B cell (primary cell): ENCODE measurements around the gene CLEC2A. TPM values are rescaled to one million over a fixed set of nuclear protein-coding genes. Genes with fewer than 3 reads are reported as not detected.

Experiments used
- ATAC-seq: fragments of 200-7000 bp; cut with Tn5 transposase; one replicate; pipeline ENCODE4 v1.10.0; 2021; ENCODE audit warnings: low read depth, mild to moderate bottlenecking, moderate number of reproducible peaks, moderate library complexity
- CTCF ChIA-PET: fragments of 350-600 bp; sonication (Branson Sonifier 250); formaldehyde crosslinking; loops from one replicate; lab custom pipeline; 2021; ENCODE audit warnings: antibody characterized with exemption, inconsistent platforms; lab: Charles Lee
- POLR2A ChIA-PET: fragments of 350-600 bp; sonication (Branson Sonifier 250); formaldehyde crosslinking; loops from one replicate; lab custom pipeline; 2021; ENCODE audit warnings: antibody characterized with exemption; lab: Charles Lee
- DNase-seq: peaks from one replicate; pipeline ENCODE4 v3.0.0; 2013
- H2AFZ ChIP-seq: 2 replicates; pipeline ENCODE4 v1.6.1; 2012; ENCODE audit warnings: mild to moderate bottlenecking, low read depth, low read length; ENCODE audit not compliant: insufficient read depth, poor library complexity, severe bottlenecking
- H3K27ac ChIP-seq, 2 donors: 1 replicate in 1 of 2; 2 replicates in 1 of 2; pipeline ENCODE4 v1.5.1; 2012 to 2013; ENCODE audit warnings: low read length in 2 of 2, mild to moderate bottlenecking in 2 of 2, moderate library complexity in 1 of 2
- H3K27me3 ChIP-seq, 4 experiments: fragments of 200-600 bp in 1 of 4; sonication (generic) in 1 of 4; replicated peaks in 1 of 4; 1 replicate in 2 of 4; 2 replicates in 2 of 4; pipeline versions ENCODE4 v1.6.1 to v1.7.0; 2013 to 2016; ENCODE audit warnings: low read length in 3 of 4, mild to moderate bottlenecking in 2 of 4, mixed read lengths in 1 of 4, moderate library complexity in 1 of 4; ENCODE audit not compliant: insufficient read depth in 4 of 4, control insufficient read depth in 3 of 4; ENCODE audit errors: control extremely low read depth in 1 of 4
- H3K36me3 ChIP-seq, 2 experiments: replicated peaks in 1 of 2; 1 replicate in 1 of 2; 2 replicates in 1 of 2; pipeline versions ENCODE4 v1.6.1 to v1.7.1; 2013; ENCODE audit warnings: low read length in 1 of 2; ENCODE audit not compliant: insufficient read depth in 2 of 2, control insufficient read depth in 1 of 2; ENCODE audit errors: control extremely low read depth in 1 of 2, extremely low read depth in 1 of 2
- H3K4me1 ChIP-seq, 2 donors: fragments of 200-600 bp in 1 of 2; sonication (generic) in 1 of 2; 1 replicate in 1 of 2; 2 replicates in 1 of 2; pipeline versions ENCODE4 v1.5.1 to v1.6.1; 2013 to 2017; ENCODE audit warnings: low read length in 2 of 2; ENCODE audit not compliant: control insufficient read depth in 2 of 2, insufficient read depth in 2 of 2
- H3K4me2 ChIP-seq: replicated peaks from 2 replicates; pipeline ENCODE3; 2012; ENCODE audit warnings: mild to moderate bottlenecking, low read depth, low read length; ENCODE audit not compliant: poor library complexity, severe bottlenecking
- H3K4me3 ChIP-seq, 5 experiments: fragments of 200-600 bp in 1 of 5; sonication (generic) in 1 of 5; 1 replicate in 3 of 5; 2 replicates in 2 of 5; pipeline versions ENCODE4 v1.5.1 to v1.7.0; 2011 to 2016; ENCODE audit warnings: low read length in 4 of 5, mild to moderate bottlenecking in 4 of 5, low read depth in 2 of 5, control low read depth in 1 of 5, moderate library complexity in 1 of 5; ENCODE audit not compliant: insufficient read depth in 1 of 5; ENCODE audit errors: control extremely low read depth in 1 of 5, extremely low read depth in 1 of 5
- H3K79me2 ChIP-seq: fragments of 200-600 bp; sonication (generic); one replicate; pipeline ENCODE4 v1.6.0; 2016; ENCODE audit warnings: low read length; ENCODE audit not compliant: control insufficient read depth, insufficient read depth
- H3K9ac ChIP-seq: fragments of 200-600 bp; sonication (generic); 2 replicates; pipeline ENCODE4 v1.6.1; 2017; ENCODE audit warnings: mild to moderate bottlenecking, low read length, moderate library complexity
- H3K9me3 ChIP-seq, 3 donors: one replicate each; pipeline versions ENCODE4 v1.6.1 to v1.7.1; 2013; ENCODE audit warnings: low read length in 2 of 3; ENCODE audit not compliant: control insufficient read depth in 2 of 3, insufficient read depth in 1 of 3; ENCODE audit errors: control extremely low read depth in 1 of 3
- H4K20me1 ChIP-seq: 2 replicates; pipeline ENCODE4 v1.6.0; 2012; ENCODE audit warnings: mild to moderate bottlenecking, low read length; ENCODE audit not compliant: insufficient read depth, control insufficient read depth, poor library complexity, severe bottlenecking
- H3K27ac Mint-ChIP-seq: one replicate; pipeline ENCODE4 v1.8.0; 2021; ENCODE audit warnings: mixed read lengths
- H3K27me3 Mint-ChIP-seq: one replicate; pipeline ENCODE4 v1.8.0; 2021; ENCODE audit warnings: mixed read lengths
- H3K4me1 Mint-ChIP-seq: one replicate; pipeline ENCODE4 v1.8.0; 2021; ENCODE audit warnings: mixed read lengths
- H3K4me3 Mint-ChIP-seq: one replicate; pipeline ENCODE4 v1.8.0; 2021; ENCODE audit warnings: mixed read lengths
- H3K9me3 Mint-ChIP-seq: one replicate; pipeline ENCODE4 v1.8.0; 2022; ENCODE audit warnings: mixed read lengths; ENCODE audit not compliant: insufficient read depth
- CTCF ChIP-seq: fragments of 200-600 bp; IDR thresholded peaks from one replicate; pipeline ENCODE4 v1.8.0; 2022; ENCODE audit warnings: antibody characterized with exemption, mild to moderate bottlenecking
- EZH2 ChIP-seq: IDR thresholded peaks from 2 replicates; pipeline ENCODE4 v1.6.1; 2012; ENCODE audit warnings: borderline replicate concordance, low read depth, mild to moderate bottlenecking, moderate library complexity, low read length; ENCODE audit not compliant: insufficient read depth, poor library complexity, severe bottlenecking
- WGBS: methylation state at CpG from one replicate; pipeline ENCODE4 v1.1.5; 2013; ENCODE audit warnings: missing lambda C conversion rate; ENCODE audit not compliant: insufficient coverage; 5-methylcytosine and 5-hydroxymethylcytosine counted together
- intact Hi-C: fragments of 100-400 bp; cut with micrococcal nuclease; formaldehyde crosslinking; loops from one replicate; pipeline ENCODE4 v1.10.0; 2022
- polyA plus RNA-seq: library from polyadenylated mRNA; depleted of rRNA; stranded (reverse); fragments of >200 nt; gene quantifications from 2 replicates; pipeline ENCODE4 v1.2.3, GENCODE V29; 2012
- total RNA-seq, 2 donors: library from RNA; stranded (reverse); fragments of 120-200 nt in 1 of 2; gene quantifications; 1 replicate in 1 of 2; 2 replicates in 1 of 2; pipeline versions ENCODE4 v1.2.3 to v1.2.4, GENCODE V29; 2013 to 2022

CLEC2A gene
- total and polyA plus RNA-seq, 2 donors (not counting 1 experiment from before 2014, with no cell fraction given), result not detected

DNA sequence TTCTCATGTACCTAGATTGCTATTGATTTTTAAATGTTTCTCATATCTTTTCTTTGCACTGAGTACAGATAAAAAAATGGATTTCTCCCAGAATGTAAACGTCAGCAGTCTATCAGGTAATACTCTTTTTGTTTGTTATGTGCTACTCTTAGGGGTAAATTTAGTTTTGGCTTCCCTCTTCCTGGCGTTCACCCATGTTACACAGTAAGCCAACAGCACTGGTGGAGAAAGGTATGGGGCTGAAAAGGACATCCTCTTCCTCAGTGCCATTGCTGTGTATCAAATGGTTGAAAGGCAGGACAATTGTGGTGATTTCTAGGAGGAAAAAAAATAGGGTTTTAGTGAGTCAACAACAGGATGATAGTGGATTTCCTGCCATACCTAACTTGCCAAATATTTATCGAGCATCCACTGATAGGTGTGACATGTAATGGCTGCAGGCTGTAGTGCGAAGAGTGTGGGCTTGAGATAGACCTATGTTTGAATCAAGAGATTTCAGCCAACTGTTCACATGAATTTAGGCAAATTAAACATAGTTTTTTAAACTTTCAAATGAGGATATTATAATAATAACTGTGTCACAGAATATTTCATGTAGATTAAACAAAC is 43.4 kb downstream of the CLEC2A start:
- Mint-ChIP-seq H3K4me3 (no peak overlapping the region), H3K9me3 (no peaks in the 10 kb centered on the region), H3K27me3 (no peaks in the 10 kb centered on the region), H3K27ac (no peak overlapping the region), H3K4me1 (peaks cover 3% of the 10 kb centered on the region)
- Histone ChIP-seq H3K4me3 (no peak overlapping the region), H3K4me2 (no peak overlapping the region), H3K79me2 (no peaks in the 10 kb centered on the region), H3K36me3 (no peaks in the 10 kb centered on the region), H4K20me1 (no peaks in the 10 kb centered on the region), H3K9ac (no peak overlapping the region), H3K27ac (no peak overlapping the region), H2AFZ (no peak overlapping the region), H3K9me3 (no peaks in the 10 kb centered on the region), H3K27me3 (no peaks in the 10 kb centered on the region), H3K4me1 (peaks cover 0 to 7% of the 10 kb centered on the region in 2 donors)
- ATAC-seq (no peak), DNase-seq (no peak)
- CTCF ChIA-PET, result no interaction called here
- POLR2A ChIA-PET, result no interaction called here
- TF ChIP-seq CTCF, result no peak
- no peak for TF ChIP-seq EZH2
- intact Hi-C loops, result no loop called here
- WGBS, result no CpG with 5 or more reads among the region's 4 CpGs

DNA sequence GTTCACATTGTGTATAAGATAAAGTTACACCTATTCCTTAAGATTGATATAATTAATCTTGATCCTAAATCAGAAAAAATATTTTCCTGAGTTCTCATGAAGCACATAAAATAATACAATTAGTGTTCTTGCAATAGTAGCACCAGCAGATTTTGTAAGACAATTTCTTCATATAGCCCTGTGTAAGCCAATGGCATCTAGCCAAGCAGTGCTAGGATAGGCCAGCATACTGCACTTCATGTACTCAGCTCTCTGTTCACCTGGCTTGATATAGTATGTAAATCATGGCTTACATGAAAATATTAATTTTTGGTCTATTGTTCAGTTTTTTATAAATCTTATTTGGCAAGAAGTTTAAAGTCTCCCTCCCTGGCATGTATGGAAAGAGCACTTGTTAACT is 49.0 kb downstream of the CLEC2A start:
- peaks cover 6% of the 10 kb centered on the region for H3K4me1 Mint-ChIP-seq
- Histone ChIP-seq H3K9me3 (no peaks in the 10 kb centered on the region), H3K27ac (no peak overlapping the region), H3K27me3 (no peaks in the 10 kb centered on the region), H2AFZ (no peak overlapping the region), H3K9ac (no peak overlapping the region), H3K79me2 (no peaks in the 10 kb centered on the region), H3K4me1 (peaks cover 0 to 10% of the 10 kb centered on the region in 2 donors), H4K20me1 (no peaks in the 10 kb centered on the region), H3K4me3 (no peak overlapping the region), H3K36me3 (no peaks in the 10 kb centered on the region), H3K4me2 (no peak overlapping the region)
- ChIA-PET CTCF (no interaction called here), POLR2A (no interaction called here)
- no peak overlapping the region for H3K4me3 Mint-ChIP-seq
- H3K9me3 Mint-ChIP-seq, result no peaks in the 10 kb centered on the region
- H3K27ac Mint-ChIP-seq, result no peak overlapping the region
- intact Hi-C loops, result no loop called here
- ATAC-seq (no peak), DNase-seq (no peak)
- TF ChIP-seq EZH2 (no peak), CTCF (no peak)
- no peaks in the 10 kb centered on the region for H3K27me3 Mint-ChIP-seq
